ENCODE measurements around the gene SCN9A.

The SCN9A gene

GRCh38 chr2:166341426-166341825 lies 34.3 kb downstream of the SCN9A start:
- no peak overlapping the region for H3K4me2 ChIP-seq
- H4K20me1 ChIP-seq: no peaks in the 10 kb centered on the region
- no peak for TF ChIP-seq Cebpa-rat (IDR thresholded peaks at IDR 0.05)

GRCh38 chr2:166338831-166339339 lies 36.9 kb downstream of the SCN9A start:
- no peak overlapping the region for H3K4me2 ChIP-seq
- no peak for TF ChIP-seq Cebpa-rat (IDR thresholded peaks at IDR 0.05)
- no peaks in the 10 kb centered on the region for H3K36me3 ChIP-seq
- no peak overlapping the region for H3K4me3 ChIP-seq
- H4K20me1 ChIP-seq: no peaks in the 10 kb centered on the region
- no peaks in the 10 kb centered on the region for H3K9me3 ChIP-seq
- no peaks in the 10 kb centered on the region for H3K27me3 ChIP-seq
- H3K27ac ChIP-seq: no peak overlapping the region
- no peak overlapping the region for H3K9ac ChIP-seq
- H3K4me1 ChIP-seq: peaks cover 19% of the 10 kb centered on the region

More at GRCh38 chr2:166341426-166341825, 34.3 kb downstream of the SCN9A start:
- Histone ChIP-seq H3K4me1 (peaks cover 33% of the 10 kb centered on the region), H3K4me3 (no peak overlapping the region), H3K27ac (no peak overlapping the region), H3K36me3 (no peaks in the 10 kb centered on the region), H3K9ac (no peak overlapping the region), H3K27me3 (no peaks in the 10 kb centered on the region), H3K9me3 (no peaks in the 10 kb centered on the region)

GRCh38 chr2:166337932-166338331 lies 37.8 kb downstream of the SCN9A start:
- no peaks in the 10 kb centered on the region for H3K9me3 ChIP-seq
- no peaks in the 10 kb centered on the region for H3K27me3 ChIP-seq
- no peaks in the 10 kb centered on the region for H4K20me1 ChIP-seq
- H3K4me3 ChIP-seq: no peak overlapping the region
- H3K36me3 ChIP-seq: no peaks in the 10 kb centered on the region
- H3K4me1 ChIP-seq: peaks cover 9% of the 10 kb centered on the region
- H3K4me2 ChIP-seq: no peak overlapping the region
- TF ChIP-seq Cebpa-rat (IDR thresholded peaks at IDR 0.05): no peak
- H3K9ac ChIP-seq: no peak overlapping the region
- H3K27ac ChIP-seq: no peak overlapping the region

DNA sequence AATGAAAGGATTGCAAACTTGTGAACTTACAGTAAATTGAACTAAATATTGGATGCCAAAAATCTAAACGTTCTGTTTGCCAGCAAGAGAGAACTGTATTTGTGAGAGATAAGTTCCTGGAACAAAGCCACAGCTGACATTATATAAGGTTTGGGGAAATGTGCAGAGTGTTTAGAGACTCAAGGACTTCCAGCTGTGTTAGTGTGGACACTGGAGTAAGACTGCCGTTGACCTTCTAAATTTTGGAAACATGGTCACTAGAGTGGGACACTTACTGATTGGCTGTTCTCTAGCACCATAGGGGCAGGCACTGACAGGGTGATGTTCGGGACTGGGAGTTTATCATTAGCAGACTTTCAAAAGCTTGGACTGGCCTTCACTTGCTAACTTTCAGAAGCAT lies 40.5 kb downstream of the SCN9A start:
- no peaks in the 10 kb centered on the region for H3K27me3 ChIP-seq
- H3K4me3 ChIP-seq: no peak overlapping the region
- H3K9me3 ChIP-seq: no peaks in the 10 kb centered on the region
- H3K4me2 ChIP-seq: no peak overlapping the region
- no peaks in the 10 kb centered on the region for H3K4me1 ChIP-seq
- no peak for TF ChIP-seq Cebpa-rat (IDR thresholded peaks at IDR 0.05)
- H4K20me1 ChIP-seq: no peaks in the 10 kb centered on the region
- H3K36me3 ChIP-seq: no peaks in the 10 kb centered on the region
- no peak overlapping the region for H3K9ac ChIP-seq
- no peak overlapping the region for H3K27ac ChIP-seq

- no peaks in the 10 kb centered on the region for H3K4me1 ChIP-seq
- H3K4me2 ChIP-seq: no peak overlapping the region
- no peak overlapping the region for H3K9ac ChIP-seq
- no peak overlapping the region for H3K4me3 ChIP-seq
- H3K36me3 ChIP-seq: no peaks in the 10 kb centered on the region
- no peaks in the 10 kb centered on the region for H4K20me1 ChIP-seq
- H3K27ac ChIP-seq: no peak overlapping the region
- no peaks in the 10 kb centered on the region for H3K27me3 ChIP-seq
- no peaks in the 10 kb centered on the region for H3K9me3 ChIP-seq
- no peak for TF ChIP-seq Cebpa-rat (IDR thresholded peaks at IDR 0.05)
Measured at GRCh38 chr2:166334805-166335204, 40.9 kb downstream of the SCN9A start.

- Histone ChIP-seq H3K36me3 (no peaks in the 10 kb centered on the region), H3K9ac (no peak overlapping the region), H4K20me1 (no peaks in the 10 kb centered on the region), H3K9me3 (no peaks in the 10 kb centered on the region), H3K27me3 (no peaks in the 10 kb centered on the region), H3K4me3 (no peak overlapping the region), H3K27ac (no peak overlapping the region), H3K4me1 (no peaks in the 10 kb centered on the region), H3K4me2 (no peak overlapping the region)
- TF ChIP-seq Cebpa-rat (IDR thresholded peaks at IDR 0.05): no peak
Measured at GRCh38 chr2:166333801-166334200, 41.9 kb downstream of the SCN9A start.

- Histone ChIP-seq H3K4me2 (no peak overlapping the region), H3K9ac (no peak overlapping the region), H3K4me3 (no peak overlapping the region), H3K9me3 (no peaks in the 10 kb centered on the region), H3K27me3 (no peaks in the 10 kb centered on the region), H3K27ac (no peak overlapping the region), H4K20me1 (no peaks in the 10 kb centered on the region), H3K4me1 (no peaks in the 10 kb centered on the region), H3K36me3 (no peaks in the 10 kb centered on the region)
- TF ChIP-seq Cebpa-rat (IDR thresholded peaks at IDR 0.05): no peak
Measured at GRCh38 chr2:166332106-166332505, 43.6 kb downstream of the SCN9A start.

GRCh38 chr2:166331468-166331867 lies 44.3 kb downstream of the SCN9A start:
- Histone ChIP-seq H3K9me3 (no peaks in the 10 kb centered on the region), H3K36me3 (no peaks in the 10 kb centered on the region), H3K27ac (no peak overlapping the region), H3K4me1 (no peaks in the 10 kb centered on the region), H3K4me2 (no peak overlapping the region), H4K20me1 (no peaks in the 10 kb centered on the region), H3K4me3 (no peak overlapping the region), H3K9ac (no peak overlapping the region), H3K27me3 (no peaks in the 10 kb centered on the region)
- no peak for TF ChIP-seq Cebpa-rat (IDR thresholded peaks at IDR 0.05)

DNA sequence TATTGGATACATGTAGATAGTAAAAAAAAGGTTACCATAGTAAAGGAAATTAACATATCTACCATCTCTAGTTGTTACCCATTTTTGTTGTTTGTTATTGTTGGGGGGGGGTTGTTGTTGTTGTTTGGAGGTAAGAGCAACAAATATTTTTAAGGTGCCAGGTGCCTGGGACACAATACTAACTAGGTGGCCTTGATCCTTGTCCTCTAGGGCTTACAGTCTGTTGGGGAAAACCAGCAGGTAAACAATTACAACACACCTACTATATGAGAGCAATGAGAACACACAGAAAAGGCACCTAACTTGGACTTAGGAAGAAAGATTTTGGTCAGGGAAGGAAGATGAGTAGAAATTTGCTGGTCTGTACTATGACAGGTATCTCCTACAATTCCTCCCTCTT lies 46.3 kb downstream of the SCN9A start:
- no peaks in the 10 kb centered on the region for H3K4me1 ChIP-seq
- no peak overlapping the region for H3K4me3 ChIP-seq
- H3K36me3 ChIP-seq: no peaks in the 10 kb centered on the region
- no peaks in the 10 kb centered on the region for H3K27me3 ChIP-seq
- no peak overlapping the region for H3K27ac ChIP-seq
- no peak overlapping the region for H3K4me2 ChIP-seq
- no peaks in the 10 kb centered on the region for H4K20me1 ChIP-seq
- no peaks in the 10 kb centered on the region for H3K9me3 ChIP-seq
- TF ChIP-seq Cebpa-rat (IDR thresholded peaks at IDR 0.05): no peak
- H3K9ac ChIP-seq: no peak overlapping the region

- Histone ChIP-seq H3K9me3 (no peaks in the 10 kb centered on the region), H3K4me2 (no peak overlapping the region)
Measured at GRCh38 chr2:166328147-166328546, 47.6 kb downstream of the SCN9A start.

DNA sequence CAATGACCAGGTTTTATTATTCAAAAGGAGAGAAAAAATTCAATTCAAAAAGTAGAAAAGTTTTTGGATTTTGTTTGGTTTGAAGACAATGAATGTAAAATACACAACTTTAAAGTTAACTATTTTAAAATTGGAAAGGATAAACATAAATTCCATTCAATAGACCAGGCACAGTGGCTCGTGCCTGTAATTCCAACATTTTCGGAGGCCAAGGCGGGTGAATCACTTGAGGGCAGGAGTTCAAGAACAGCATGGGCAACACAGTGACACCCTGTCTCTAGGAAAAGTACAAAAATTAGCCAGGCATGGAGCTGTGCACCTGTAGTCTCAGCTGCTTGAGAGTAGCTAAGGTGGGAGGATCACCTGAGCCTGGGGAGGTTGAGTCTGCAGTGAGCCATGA lies 54.7 kb downstream of the SCN9A start:
- no peak for TF ChIP-seq Cebpa-rat (IDR thresholded peaks at IDR 0.05)
- H3K27me3 ChIP-seq: no peaks in the 10 kb centered on the region
- H3K27ac ChIP-seq: no peak overlapping the region
- H3K36me3 ChIP-seq: no peaks in the 10 kb centered on the region
- no peak overlapping the region for H3K4me2 ChIP-seq
- H3K9me3 ChIP-seq: no peaks in the 10 kb centered on the region
- H4K20me1 ChIP-seq: no peaks in the 10 kb centered on the region
- no peak overlapping the region for H3K4me3 ChIP-seq
- no peak overlapping the region for H3K9ac ChIP-seq
- H3K4me1 ChIP-seq: no peaks in the 10 kb centered on the region

More at GRCh38 chr2:166328147-166328546, 47.6 kb downstream of the SCN9A start:
- no peaks in the 10 kb centered on the region for H3K27me3 ChIP-seq
- H3K4me3 ChIP-seq: no peak overlapping the region
- no peak for TF ChIP-seq Cebpa-rat (IDR thresholded peaks at IDR 0.05)
- H3K27ac ChIP-seq: no peak overlapping the region
- H3K36me3 ChIP-seq: no peaks in the 10 kb centered on the region
- H3K9ac ChIP-seq: no peak overlapping the region
- no peaks in the 10 kb centered on the region for H3K4me1 ChIP-seq
- H4K20me1 ChIP-seq: no peaks in the 10 kb centered on the region

Measured in BLaER1 (cell line).